Stimulated activated CD8-positive, alpha-beta memory T cell treated with anti-CD3 and anti-CD28 coated beads, Interleukin-4, amount 100 ng/mL, for 1 hour (primary cell): ENCODE measurements around the gene SFR1.

Source experiments
- DNase-seq, 2 donors: peaks; one replicate each; pipeline ENCODE4 v3.0.0-alpha.2; 2020; ENCODE audit warnings: low read depth in 2 of 2, low spot score in 1 of 2

SFR1 gene

GRCh38 chr10:104104418-104104817 lies 17.6 kb upstream of the SFR1 start:
- no peak for DNase-seq

GRCh38 chr10:104104926-104105325 lies 17.0 kb upstream of the SFR1 start:
- DNase-seq = no peak

GRCh38 chr10:104109908-104110662 lies 11.9 kb upstream of the SFR1 start:
- no peak for DNase-seq

GRCh38 chr10:104113376-104113956 lies 8.5 kb upstream of the SFR1 start:
- DNase-seq = no peak

GRCh38 chr10:104117839-104118323 lies 4.1 kb upstream of the SFR1 start:
- no peak for DNase-seq

- DNase-seq = no peak
Measured at GRCh38 chr10:104119996-104120395, 2.0 kb upstream of the SFR1 start.

GRCh38 chr10:104120512-104120902 lies 1.5 kb upstream of the SFR1 start:
- no peak for DNase-seq

GRCh38 chr10:104120903-104121484 lies 977 bp upstream of the SFR1 start:
- DNase-seq = peak; percentile 50 to 71

GRCh38 chr10:104122225-104123107 lies 495 bp downstream of the SFR1 start:
- DNase-seq = no peak

- DNase-seq = no peak
Measured at GRCh38 chr10:104123397-104123796, 1.4 kb downstream of the SFR1 start.

- DNase-seq = no peak
Measured at GRCh38 chr10:104127411-104127810, 5.4 kb downstream of the SFR1 start.

GRCh38 chr10:104128214-104128613 lies 6.2 kb downstream of the SFR1 start:
- DNase-seq = no peak

- no peak for DNase-seq
Measured at GRCh38 chr10:104130041-104130440, 8.1 kb downstream of the SFR1 start.

- no peak for DNase-seq
Measured at GRCh38 chr10:104138131-104138530, 16.2 kb downstream of the SFR1 start.

- no peak for DNase-seq
Measured at GRCh38 chr10:104139221-104139620, 17.2 kb downstream of the SFR1 start.

GRCh38 chr10:104142081-104142480 lies 20.1 kb downstream of the SFR1 start:
- DNase-seq = no peak

GRCh38 chr10:104143829-104144228 lies 21.9 kb downstream of the SFR1 start:
- no peak for DNase-seq

- DNase-seq = no peak
Measured at GRCh38 chr10:104144931-104145330, 23.0 kb downstream of the SFR1 start.

GRCh38 chr10:104146882-104147281 lies 24.9 kb downstream of the SFR1 start:
- no peak for DNase-seq

- no peak for DNase-seq
Measured at GRCh38 chr10:104150139-104150538, 28.2 kb downstream of the SFR1 start.

- DNase-seq = no peak
Measured at GRCh38 chr10:104151737-104152136, 29.8 kb downstream of the SFR1 start.
